Measurements from ENCODE around the gene AZIN2. TPM values are rescaled to one million over a fixed set of nuclear protein-coding genes. Genes with fewer than 3 reads are reported as not detected.
A peak's percentile ranks its signal among the peaks of the same experiment; 100 is the strongest.
"Not testable (repeated sequence)": the region's sequence is repeated elsewhere in the genome, so short reads cannot be mapped to it uniquely, and the experiment has no call there.

The AZIN2 gene
- total and polyA plus RNA-seq, 10 of the 15 experiments (the other 5 are each of a cell fraction or from before 2014, with no cell fraction given), result 0.02 to 0.85 (median 0.23) TPM

DNA sequence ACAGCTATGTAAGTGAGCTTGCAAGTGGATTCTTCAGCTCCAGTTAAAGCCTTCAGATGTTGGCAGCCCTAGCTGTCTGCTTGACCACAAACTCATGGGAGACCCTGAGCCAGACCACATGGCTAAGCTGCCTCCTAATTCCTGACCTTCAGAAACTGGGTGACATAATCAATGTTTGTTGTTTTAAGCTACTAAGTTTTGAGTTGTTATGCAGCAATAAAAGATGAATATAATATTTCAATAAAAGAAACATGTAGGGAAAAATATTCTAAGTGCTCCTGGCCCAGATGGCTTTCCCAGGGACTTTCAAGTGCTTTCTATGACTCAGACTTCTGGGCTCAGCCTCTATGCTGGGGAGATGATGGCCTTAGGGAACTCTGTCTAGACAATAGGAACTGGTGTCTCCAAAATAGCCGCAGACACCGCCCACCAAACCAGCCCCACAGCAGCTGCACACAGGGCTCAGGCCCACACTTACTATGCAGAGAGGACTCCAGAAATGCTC lies 20.3 kb upstream of the AZIN2 start (continued):
- TF ChIP-seq, protein P1, sequence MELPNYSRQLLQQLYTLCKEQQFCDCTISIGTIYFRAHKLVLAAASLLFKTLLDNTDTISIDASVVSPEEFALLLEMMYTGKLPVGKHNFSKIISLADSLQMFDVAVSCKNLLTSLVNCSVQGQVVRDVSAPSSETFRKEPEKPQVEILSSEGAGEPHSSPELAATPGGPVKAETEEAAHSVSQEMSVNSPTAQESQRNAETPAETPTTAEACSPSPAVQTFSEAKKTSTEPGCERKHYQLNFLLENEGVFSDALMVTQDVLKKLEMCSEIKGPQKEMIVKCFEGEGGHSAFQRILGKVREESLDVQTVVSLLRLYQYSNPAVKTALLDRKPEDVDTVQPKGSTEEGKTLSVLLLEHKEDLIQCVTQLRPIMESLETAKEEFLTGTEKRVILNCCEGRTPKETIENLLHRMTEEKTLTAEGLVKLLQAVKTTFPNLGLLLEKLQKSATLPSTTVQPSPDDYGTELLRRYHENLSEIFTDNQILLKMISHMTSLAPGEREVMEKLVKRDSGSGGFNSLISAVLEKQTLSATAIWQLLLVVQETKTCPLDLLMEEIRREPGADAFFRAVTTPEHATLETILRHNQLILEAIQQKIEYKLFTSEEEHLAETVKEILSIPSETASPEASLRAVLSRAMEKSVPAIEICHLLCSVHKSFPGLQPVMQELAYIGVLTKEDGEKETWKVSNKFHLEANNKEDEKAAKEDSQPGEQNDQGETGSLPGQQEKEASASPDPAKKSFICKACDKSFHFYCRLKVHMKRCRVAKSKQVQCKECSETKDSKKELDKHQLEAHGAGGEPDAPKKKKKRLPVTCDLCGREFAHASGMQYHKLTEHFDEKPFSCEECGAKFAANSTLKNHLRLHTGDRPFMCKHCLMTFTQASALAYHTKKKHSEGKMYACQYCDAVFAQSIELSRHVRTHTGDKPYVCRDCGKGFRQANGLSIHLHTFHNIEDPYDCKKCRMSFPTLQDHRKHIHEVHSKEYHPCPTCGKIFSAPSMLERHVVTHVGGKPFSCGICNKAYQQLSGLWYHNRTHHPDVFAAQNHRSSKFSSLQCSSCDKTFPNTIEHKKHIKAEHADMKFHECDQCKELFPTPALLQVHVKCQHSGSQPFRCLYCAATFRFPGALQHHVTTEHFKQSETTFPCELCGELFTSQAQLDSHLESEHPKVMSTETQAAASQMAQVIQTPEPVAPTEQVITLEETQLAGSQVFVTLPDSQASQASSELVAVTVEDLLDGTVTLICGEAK (IDR thresholded peaks at IDR 0.05; ENCODE audit: borderline replicate concordance), result no peak
- TF ChIP-seq RUNX3 (IDR thresholded peaks at IDR 0.05; ENCODE audit: low read length), result no peak

DNA sequence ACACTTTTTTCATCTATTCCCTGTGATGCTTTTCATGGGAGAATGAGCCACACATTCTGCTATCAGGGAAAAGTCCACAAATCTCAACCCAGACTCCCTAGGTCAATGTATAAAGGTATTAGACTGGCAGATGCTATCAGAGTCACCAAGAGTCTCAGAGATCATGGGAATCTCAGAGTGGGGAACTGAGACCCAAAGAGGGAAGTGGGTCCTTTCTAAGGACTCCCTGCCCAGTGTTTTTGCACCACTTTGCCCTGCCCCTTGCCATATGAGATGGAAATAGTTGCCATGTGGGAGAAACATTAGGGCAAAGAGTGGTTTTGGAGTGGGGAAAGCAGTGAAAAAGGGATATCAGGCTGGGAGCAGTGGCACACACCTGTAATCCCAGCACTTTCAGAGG lies 19.1 kb upstream of the AZIN2 start:
- intact Hi-C loops (cut with micrococcal nuclease; ENCODE audit: unreplicated experiment) (no loop called here), in situ Hi-C loops (cut with MboI) (no loop called here)
- Histone ChIP-seq H2AFZ (ENCODE audit: control insufficient read depth, low read depth, low read length) (no peak overlapping the region), H3K27me3 (replicated peaks in 1 of 2; ENCODE audit: control insufficient read depth in 2 of 2, insufficient read depth in 2 of 2, low read length in 1 of 2) (no peaks in the 10 kb centered on the region), H3K9ac (ENCODE audit: control insufficient read depth, insufficient read depth, low read length) (no peak overlapping the region), H3K9me3 (replicated peaks; ENCODE audit: control insufficient read depth, insufficient read depth, low read length) (no peaks in the 10 kb centered on the region; the same call in 1 of the 3 replicates), H3K4me1 (ENCODE audit: control insufficient read depth, insufficient read depth, low read length) (peaks cover 9% of the 10 kb centered on the region), H3K36me3 (ENCODE audit: control insufficient read depth in 2 of 2, insufficient read depth in 2 of 2, low read length in 1 of 2) (no peaks in the 10 kb centered on the region), H3K4me2 (ENCODE audit: control insufficient read depth, insufficient read depth) (no peak overlapping the region), H3K4me3 (no peak overlapping the region), H3K27ac (ENCODE audit: control insufficient read depth, insufficient read depth) (no peak overlapping the region), H4K20me1 (ENCODE audit: control insufficient read depth, insufficient read depth) (no peaks in the 10 kb centered on the region), H3K79me2 (ENCODE audit: control insufficient read depth, insufficient read depth, low read length) (no peaks in the 10 kb centered on the region)
- ChIA-PET SMC1A (ENCODE audit: uncharacterized antibody, unreplicated experiment) (no interaction called here), RAD21 (ENCODE audit: unreplicated experiment) (no interaction called here), CTCF (interaction anchor here (1.2 kb wide), 1 partner anchor 31 kb away, joined by 3 read pairs; no protein-coding TSS in a partner anchor), POLR2A (no interaction called here)
- TF ChIP-seq NR2F1 (conservative IDR thresholded peaks at IDR 0.05), result no peak
- peak; percentile 61; the same call in 1 of the 2 replicates for TF ChIP-seq SPI1 (IDR thresholded peaks at IDR 0.05; ENCODE audit: borderline replicate concordance, insufficient read depth, low read depth, low read length)
- DNase-seq (ENCODE audit: low read depth, low spot score) (no peak), FAIRE-seq (no peak), ATAC-seq (no peak)
- BruUV-seq (replicated peaks), result no TSS peak

DNA sequence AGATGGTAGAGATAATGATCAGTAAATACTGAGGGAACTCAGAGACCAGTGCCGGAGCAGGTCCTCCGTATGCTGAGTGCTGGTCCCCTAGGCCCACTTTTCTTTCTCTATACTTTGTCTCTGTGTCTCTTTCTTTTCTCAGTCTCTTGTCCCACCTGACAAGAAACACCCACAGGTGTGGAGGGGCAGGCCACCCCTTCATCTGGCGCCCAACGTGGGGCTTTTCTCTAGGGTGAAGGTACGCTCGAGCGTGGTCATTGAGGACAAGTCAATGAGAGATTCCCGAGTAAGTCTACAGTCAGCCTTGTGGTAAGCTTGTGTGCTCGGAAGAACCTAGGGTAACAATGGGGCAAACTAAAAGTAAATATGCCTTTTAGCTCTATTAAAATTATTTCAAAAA lies 16.7 kb upstream of the AZIN2 start:
- POLR2A ChIA-PET; H3K4me1 ChIP-seq (ENCODE audit: control insufficient read depth, insufficient read depth, low read length); DNase-seq (ENCODE audit: low read depth, low spot score); H4K20me1 ChIP-seq (ENCODE audit: control insufficient read depth, insufficient read depth); H3K4me2 ChIP-seq (ENCODE audit: control insufficient read depth, insufficient read depth); intact Hi-C loops (cut with micrococcal nuclease; ENCODE audit: unreplicated experiment); BruUV-seq (replicated peaks); RAD21 ChIA-PET (ENCODE audit: unreplicated experiment); H3K27ac ChIP-seq (ENCODE audit: control insufficient read depth, insufficient read depth); H3K27me3 ChIP-seq (replicated peaks in 1 of 2; ENCODE audit: control insufficient read depth in 2 of 2, insufficient read depth in 2 of 2, low read length in 1 of 2); H3K4me3 ChIP-seq; FAIRE-seq; H3K9ac ChIP-seq (ENCODE audit: control insufficient read depth, insufficient read depth, low read length); ATAC-seq; H3K79me2 ChIP-seq (ENCODE audit: control insufficient read depth, insufficient read depth, low read length); H3K9me3 ChIP-seq (replicated peaks; ENCODE audit: control insufficient read depth, insufficient read depth, low read length); H3K36me3 ChIP-seq (ENCODE audit: control insufficient read depth in 2 of 2, insufficient read depth in 2 of 2, low read length in 1 of 2); H2AFZ ChIP-seq (ENCODE audit: control insufficient read depth, low read depth, low read length); in situ Hi-C loops (cut with MboI): not testable (repeated sequence)
- ChIA-PET SMC1A (ENCODE audit: uncharacterized antibody, unreplicated experiment) (interaction anchor here (1.4 kb wide), 1 partner anchor 16 kb away, joined by 3 read pairs; no protein-coding TSS in a partner anchor), CTCF (interaction anchor here (0.8 kb wide), 1 partner anchor 10 kb away, joined by 4 read pairs; no protein-coding TSS in a partner anchor)
- 69% methylated on average over 9 of the region's 9 CpGs for WGBS (ENCODE audit: insufficient coverage, insufficient replicate concordance, low lambda C conversion rate, missing lambda C conversion rate)
